ENCODE data around the gene C2orf80. TPM values are rescaled to one million over a fixed set of nuclear protein-coding genes. Genes with fewer than 3 reads are reported as not detected.
"Not testable (repeated sequence)": the region's sequence is repeated elsewhere in the genome, so short reads cannot be mapped to it uniquely, and the experiment has no call there.

C2orf80 gene
- total RNA-seq, 3 donors from 2014 or later, result not detected

GRCh38 chr2:208139447-208139846, 50.4 kb downstream of the C2orf80 start:
- intact Hi-C loops (cut with DNase I, micrococcal nuclease), result no loop called here
- TF ChIP-seq CTCF (IDR thresholded peaks at IDR 0.05), result no peak
- Histone ChIP-seq H3K4me1 (ENCODE audit: low read depth) (no peaks in the 10 kb centered on the region), H3K36me3 (ENCODE audit: low read depth) (no peaks in the 10 kb centered on the region), H3K4me3 (no peak overlapping the region), H3K9me3 (no peaks in the 10 kb centered on the region)
- ATAC-seq (no peak), DNase-seq (no peak)

- intact Hi-C loops (cut with DNase I, micrococcal nuclease); DNase-seq; H3K4me1 ChIP-seq (ENCODE audit: low read depth); H3K36me3 ChIP-seq (ENCODE audit: low read depth); H3K4me3 ChIP-seq; H3K9me3 ChIP-seq; ATAC-seq: not testable (repeated sequence)
Measured at GRCh38 chr2:208138334-208138733, 51.5 kb downstream of the C2orf80 start.

- Histone ChIP-seq H3K4me1 (ENCODE audit: low read depth) (no peaks in the 10 kb centered on the region), H3K4me3 (no peak overlapping the region), H3K36me3 (ENCODE audit: low read depth) (no peaks in the 10 kb centered on the region), H3K9me3 (no peaks in the 10 kb centered on the region)
- DNase-seq, result no peak
- intact Hi-C loops (cut with DNase I, micrococcal nuclease), result no loop called here
- TF ChIP-seq CTCF (IDR thresholded peaks at IDR 0.05), result no peak
- no peak for ATAC-seq
Measured at GRCh38 chr2:208136716-208137094, 53.1 kb downstream of the C2orf80 start.

- no peak for TF ChIP-seq CTCF (IDR thresholded peaks at IDR 0.05)
- intact Hi-C loops (cut with DNase I, micrococcal nuclease), result no loop called here
- Histone ChIP-seq H3K36me3 (ENCODE audit: low read depth) (no peaks in the 10 kb centered on the region), H3K9me3 (no peaks in the 10 kb centered on the region), H3K4me3 (no peak overlapping the region), H3K4me1 (ENCODE audit: low read depth) (no peaks in the 10 kb centered on the region)
- ATAC-seq, result peak; percentile 73
- DNase-seq, result peak in 1 of 3 donors; percentile 25
Measured at GRCh38 chr2:208135794-208136715, 53.8 kb downstream of the C2orf80 start.

DNA sequence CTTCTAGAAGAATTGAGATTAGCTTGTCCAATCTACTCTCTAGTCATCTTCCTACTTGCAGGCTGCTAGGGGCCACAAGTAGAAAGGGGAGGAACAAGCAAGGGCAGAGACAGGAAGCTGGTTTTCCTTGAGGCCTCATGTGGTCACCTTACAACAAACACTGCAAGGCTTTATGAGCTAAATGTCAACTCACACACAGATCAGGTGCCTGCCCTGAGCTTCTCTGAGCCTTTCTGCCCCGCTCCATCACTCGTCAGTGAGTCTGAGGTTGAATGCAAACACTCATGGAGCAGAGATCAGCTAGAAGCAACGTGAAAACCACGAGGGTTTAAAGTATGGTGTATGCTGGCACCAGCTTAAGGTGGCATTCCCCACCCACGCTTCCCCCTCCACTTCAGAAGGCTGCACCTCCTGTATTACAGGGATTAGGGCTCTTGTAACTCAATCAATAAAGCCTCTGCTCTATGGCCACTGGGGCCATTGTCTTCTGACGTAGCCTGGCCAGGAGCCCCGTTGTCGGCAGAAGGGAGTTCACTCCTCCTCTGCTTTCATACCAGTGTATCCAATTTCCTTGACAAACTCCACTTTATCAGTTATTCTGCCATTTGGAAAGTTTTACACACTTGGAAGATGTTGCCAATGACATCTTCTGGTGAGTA, 54.8 kb downstream of the C2orf80 start:
- TF ChIP-seq CTCF (IDR thresholded peaks at IDR 0.05), result no peak
- no peak for ATAC-seq
- Histone ChIP-seq H3K4me1 (ENCODE audit: low read depth) (peaks cover 7% of the 10 kb centered on the region), H3K36me3 (ENCODE audit: low read depth) (no peaks in the 10 kb centered on the region), H3K9me3 (no peaks in the 10 kb centered on the region), H3K4me3 (no peak overlapping the region)
- intact Hi-C loops (cut with DNase I, micrococcal nuclease), result no loop called here
- DNase-seq, result no peak

DNA sequence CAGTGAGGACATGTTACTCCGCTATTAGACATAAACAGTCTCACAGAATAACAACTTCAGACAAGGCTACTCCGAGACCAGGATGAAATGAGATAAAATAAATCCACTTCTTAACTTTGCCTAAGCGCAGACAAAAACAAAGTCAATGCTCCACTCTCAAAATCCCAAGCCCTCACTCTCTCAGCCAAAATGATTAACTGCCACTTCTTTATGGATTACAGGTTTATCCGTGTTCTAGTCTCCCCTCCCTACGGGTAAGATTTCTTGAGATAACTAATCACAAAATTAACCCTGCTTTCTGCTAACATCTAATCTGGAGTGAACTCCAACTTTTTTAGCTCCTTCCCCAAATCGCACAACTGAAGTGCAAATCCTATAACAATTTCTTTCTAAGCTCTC, 59.1 kb downstream of the C2orf80 start:
- no peaks in the 10 kb centered on the region for H3K9me3 ChIP-seq
- intact Hi-C loops (cut with DNase I, micrococcal nuclease), result no loop called here
- TF ChIP-seq CTCF (IDR thresholded peaks at IDR 0.05), result no peak
- no peak for DNase-seq
- no peak overlapping the region for H3K4me3 ChIP-seq
- no peaks in the 10 kb centered on the region for H3K36me3 ChIP-seq (ENCODE audit: low read depth)
- no peak for ATAC-seq
- H3K4me1 ChIP-seq (ENCODE audit: low read depth), result peaks cover 12% of the 10 kb centered on the region
